D721Med (cell line): ENCODE data around the gene ROPN1L.

ENCODE experiments used
- DNase-seq: peaks from one replicate; pipeline ENCODE4 v3.0.0; 2011; ENCODE audit warnings: low spot score; ENCODE audit not compliant: insufficient read length
- FAIRE-seq: peaks from 2 replicates; lab custom pipeline; 2011; peaks lifted over from hg19 to GRCh38; lab: Jason Lieb, UNC
- CTCF ChIP-seq: IDR thresholded peaks from 2 replicates; pipeline ENCODE4 v1.5.1; 2012; ENCODE audit warnings: mild to moderate bottlenecking, control low read depth; ENCODE audit not compliant: insufficient read depth; ENCODE audit errors: missing control alignments

Gene ROPN1L

GRCh38 chr5:10502130-10502529 lies 60.5 kb downstream of the ROPN1L start:
- no peak for DNase-seq
- FAIRE-seq: no peak
- no peak for TF ChIP-seq CTCF

- no peak for TF ChIP-seq CTCF
- FAIRE-seq (no peak), DNase-seq (no peak)
These were observed 60.9 kb downstream of the ROPN1L start for GRCh38 chr5:10502578-10502977.

DNA sequence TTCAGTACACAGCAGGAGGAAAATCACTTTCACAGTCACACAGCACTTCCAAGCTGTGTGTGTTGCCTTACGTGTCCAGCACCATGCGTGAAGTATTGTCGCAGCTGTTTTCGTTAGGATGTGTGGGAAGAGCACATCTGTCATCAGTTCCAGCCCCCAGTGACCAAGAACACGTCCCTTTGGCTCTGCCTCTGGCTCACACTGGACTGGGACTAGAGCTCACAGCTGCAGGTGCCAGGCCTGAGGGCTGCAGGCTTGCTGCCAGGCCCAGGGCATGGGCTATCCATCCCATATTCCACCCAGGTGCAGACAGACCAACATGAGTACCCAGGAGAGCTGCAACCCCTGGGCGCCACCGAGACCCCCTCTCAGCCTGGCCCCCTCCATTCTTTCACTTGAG lies 61.6 kb downstream of the ROPN1L start:
- DNase-seq (no peak), FAIRE-seq (no peak)
- TF ChIP-seq CTCF: no peak

GRCh38 chr5:10503997-10504793 lies 62.5 kb downstream of the ROPN1L start:
- DNase-seq (no peak), FAIRE-seq (no peak)
- TF ChIP-seq CTCF: no peak

- no peak for TF ChIP-seq CTCF
- DNase-seq: no peak
- FAIRE-seq: no peak
These were observed 63.9 kb downstream of the ROPN1L start for GRCh38 chr5:10505517-10506095.

DNA sequence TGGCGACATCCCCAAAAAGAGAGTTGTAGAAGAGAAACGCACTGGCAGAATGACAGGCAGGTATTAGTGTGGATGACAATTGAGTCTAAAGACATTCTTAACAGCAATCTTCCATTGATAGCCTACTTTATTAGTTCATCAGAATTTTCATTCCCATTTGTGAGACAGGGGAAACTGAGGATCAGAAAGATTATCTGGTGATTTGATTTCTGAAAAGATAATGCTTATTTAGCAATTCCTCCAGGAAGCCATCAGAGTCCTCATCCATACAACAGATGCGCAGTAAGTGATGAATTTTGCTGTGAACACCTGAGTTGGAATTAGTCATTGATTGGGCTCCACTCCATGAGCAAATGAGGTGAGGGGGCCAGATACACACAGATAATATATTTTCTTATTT lies 64.9 kb downstream of the ROPN1L start:
- FAIRE-seq: no peak
- TF ChIP-seq CTCF: no peak
- DNase-seq: no peak

DNA sequence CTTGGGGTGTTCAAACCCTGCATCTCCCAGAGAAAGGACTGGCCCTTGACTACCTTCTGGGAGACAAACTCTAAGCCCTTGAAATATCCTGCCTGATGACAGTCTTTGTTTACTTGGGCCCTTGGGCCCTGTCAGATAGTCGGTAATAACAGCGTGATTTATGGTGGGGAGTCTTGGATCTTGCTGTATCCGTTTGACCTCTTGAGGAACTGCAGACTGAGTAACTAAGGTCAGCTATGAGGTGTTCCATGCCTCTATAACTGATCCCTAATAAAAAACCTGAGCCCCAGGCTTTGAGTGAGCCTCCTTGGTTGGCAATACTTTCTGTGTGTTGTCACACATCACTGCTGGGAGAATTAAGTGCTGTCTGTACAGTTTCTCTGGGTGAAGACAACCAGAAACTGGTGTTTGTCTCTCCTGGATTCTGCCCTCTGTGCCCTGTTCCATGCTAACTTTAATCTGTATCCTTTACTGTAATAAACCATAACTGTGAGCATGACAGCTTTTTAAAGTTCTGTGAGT lies 66.0 kb downstream of the ROPN1L start:
- DNase-seq: no peak
- FAIRE-seq: no peak
- TF ChIP-seq CTCF: no peak
